ENCODE measurements around the gene CCDC146. TPM values are rescaled to one million over a fixed set of nuclear protein-coding genes. Genes with fewer than 3 reads are reported as not detected.

CCDC146 gene
- polyA plus RNA-seq, 1 of the 3 experiments (the other 2 are of a cell fraction), result 2.7 TPM

DNA sequence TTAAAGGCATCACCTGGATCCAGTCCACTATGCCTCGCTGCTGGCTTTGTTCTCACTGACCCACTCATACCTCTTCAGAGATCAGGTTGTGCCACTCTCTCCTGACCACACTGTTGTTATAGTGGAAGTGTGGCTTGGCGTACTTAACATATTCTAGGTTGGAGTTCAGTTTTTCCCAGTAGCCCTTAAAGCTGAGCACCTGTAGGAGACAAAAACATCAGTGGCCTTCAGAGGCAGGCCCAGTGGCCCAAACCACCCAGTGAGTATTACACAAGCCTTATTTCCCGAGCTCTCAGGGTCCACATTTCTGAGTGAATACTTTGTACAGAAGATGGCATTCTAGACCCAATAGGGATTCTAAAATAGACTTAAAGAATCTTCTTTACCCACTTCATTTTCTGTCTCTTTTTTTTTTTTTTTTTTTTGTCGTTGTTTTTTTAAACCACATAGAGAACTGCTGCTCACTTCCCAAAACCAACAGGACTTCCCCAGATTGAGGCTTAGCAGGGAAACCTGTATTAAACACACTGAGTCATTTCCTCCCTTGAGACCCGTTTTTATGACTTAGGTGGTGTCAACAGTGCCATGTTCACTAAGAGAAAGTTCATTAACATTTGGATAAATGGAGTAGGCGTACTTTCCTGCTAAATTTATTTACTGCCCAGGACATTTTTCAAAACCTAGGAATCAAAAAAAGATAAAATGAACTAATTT is 207.9 kb downstream of the CCDC146 start:
- Histone ChIP-seq H3K27me3 (ENCODE audit: insufficient read depth) (no peaks in the 10 kb centered on the region), H3K9me2 (no peaks in the 10 kb centered on the region), H3K79me2 (ENCODE audit: insufficient read depth) (no peaks in the 10 kb centered on the region), H3K4me3 (ENCODE audit: low read depth in 2 of 2, low read length in 1 of 2) (no peak overlapping the region), H3K4me2 (no peak overlapping the region), H3K4me1 (ENCODE audit: control insufficient read depth in 1 of 2, insufficient read depth in 2 of 2, low read depth in 1 of 2, low read length in 1 of 2) (peaks cover 26 to 47% of the 10 kb centered on the region in 2 experiments), H3K9ac (no peak overlapping the region), H3K36me3 (replicated peaks in 1 of 2; ENCODE audit: control insufficient read depth in 1 of 2, insufficient read depth in 2 of 2, low read length in 1 of 2) (no peaks in the 10 kb centered on the region), H2AFZ (ENCODE audit: low read depth) (no peak overlapping the region), H3K9me3 (no peaks in the 10 kb centered on the region), H3F3A (replicated peaks; ENCODE audit: insufficient read depth) (no peaks in the 10 kb centered on the region), H4K20me1 (ENCODE audit: insufficient read depth) (no peaks in the 10 kb centered on the region), H3K27ac (ENCODE audit: low read depth in 2 of 2, low read length in 1 of 2) (no peak overlapping the region)
- 78% methylated on average over 6 of the region's 6 CpGs for whole genome bisulfite sequencing (ENCODE audit: low lambda C conversion rate)
- CTCF ChIA-PET, result interaction anchor here (1.0 kb wide), 1 partner anchor 83 kb away, joined by 4 read pairs; no protein-coding TSS in a partner anchor
- DNase-seq, result no peak
- POLR2A ChIA-PET, result no interaction called here
- TF ChIP-seq, protein P1, sequence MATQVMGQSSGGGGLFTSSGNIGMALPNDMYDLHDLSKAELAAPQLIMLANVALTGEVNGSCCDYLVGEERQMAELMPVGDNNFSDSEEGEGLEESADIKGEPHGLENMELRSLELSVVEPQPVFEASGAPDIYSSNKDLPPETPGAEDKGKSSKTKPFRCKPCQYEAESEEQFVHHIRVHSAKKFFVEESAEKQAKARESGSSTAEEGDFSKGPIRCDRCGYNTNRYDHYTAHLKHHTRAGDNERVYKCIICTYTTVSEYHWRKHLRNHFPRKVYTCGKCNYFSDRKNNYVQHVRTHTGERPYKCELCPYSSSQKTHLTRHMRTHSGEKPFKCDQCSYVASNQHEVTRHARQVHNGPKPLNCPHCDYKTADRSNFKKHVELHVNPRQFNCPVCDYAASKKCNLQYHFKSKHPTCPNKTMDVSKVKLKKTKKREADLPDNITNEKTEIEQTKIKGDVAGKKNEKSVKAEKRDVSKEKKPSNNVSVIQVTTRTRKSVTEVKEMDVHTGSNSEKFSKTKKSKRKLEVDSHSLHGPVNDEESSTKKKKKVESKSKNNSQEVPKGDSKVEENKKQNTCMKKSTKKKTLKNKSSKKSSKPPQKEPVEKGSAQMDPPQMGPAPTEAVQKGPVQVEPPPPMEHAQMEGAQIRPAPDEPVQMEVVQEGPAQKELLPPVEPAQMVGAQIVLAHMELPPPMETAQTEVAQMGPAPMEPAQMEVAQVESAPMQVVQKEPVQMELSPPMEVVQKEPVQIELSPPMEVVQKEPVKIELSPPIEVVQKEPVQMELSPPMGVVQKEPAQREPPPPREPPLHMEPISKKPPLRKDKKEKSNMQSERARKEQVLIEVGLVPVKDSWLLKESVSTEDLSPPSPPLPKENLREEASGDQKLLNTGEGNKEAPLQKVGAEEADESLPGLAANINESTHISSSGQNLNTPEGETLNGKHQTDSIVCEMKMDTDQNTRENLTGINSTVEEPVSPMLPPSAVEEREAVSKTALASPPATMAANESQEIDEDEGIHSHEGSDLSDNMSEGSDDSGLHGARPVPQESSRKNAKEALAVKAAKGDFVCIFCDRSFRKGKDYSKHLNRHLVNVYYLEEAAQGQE (IDR thresholded peaks at IDR 0.05; ENCODE audit: low read depth, low read length), result no peak
- TF ChIP-seq, protein P2, sequence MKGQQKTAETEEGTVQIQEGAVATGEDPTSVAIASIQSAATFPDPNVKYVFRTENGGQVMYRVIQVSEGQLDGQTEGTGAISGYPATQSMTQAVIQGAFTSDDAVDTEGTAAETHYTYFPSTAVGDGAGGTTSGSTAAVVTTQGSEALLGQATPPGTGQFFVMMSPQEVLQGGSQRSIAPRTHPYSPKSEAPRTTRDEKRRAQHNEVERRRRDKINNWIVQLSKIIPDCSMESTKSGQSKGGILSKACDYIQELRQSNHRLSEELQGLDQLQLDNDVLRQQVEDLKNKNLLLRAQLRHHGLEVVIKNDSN (IDR thresholded peaks at IDR 0.05; ENCODE audit: borderline replicate concordance, low read depth), result no peak
- no peak for TF ChIP-seq NRF1 (IDR thresholded peaks at IDR 0.05; ENCODE audit: low read depth, low read length)
- TF ChIP-seq RAD21 (IDR thresholded peaks at IDR 0.05; ENCODE audit: low read length), result no peak
- no peak for TF ChIP-seq FOSL2 (IDR thresholded peaks at IDR 0.05; ENCODE audit: borderline replicate concordance, low read depth)
- TF ChIP-seq POLR2AphosphoS5 (IDR thresholded peaks at IDR 0.05; ENCODE audit: low read depth, low read length), result no peak
- no peak for TF ChIP-seq RFX5 (IDR thresholded peaks at IDR 0.05; ENCODE audit: low read length)
- TF ChIP-seq TCF12 (IDR thresholded peaks at IDR 0.05), result no peak
- TF ChIP-seq GATA2 (CRISPR knock-in tag; IDR thresholded peaks at IDR 0.05), result no peak
- TF ChIP-seq MEF2A (IDR thresholded peaks at IDR 0.05; ENCODE audit: borderline replicate concordance, low read depth), result no peak
- TF ChIP-seq, protein P3, sequence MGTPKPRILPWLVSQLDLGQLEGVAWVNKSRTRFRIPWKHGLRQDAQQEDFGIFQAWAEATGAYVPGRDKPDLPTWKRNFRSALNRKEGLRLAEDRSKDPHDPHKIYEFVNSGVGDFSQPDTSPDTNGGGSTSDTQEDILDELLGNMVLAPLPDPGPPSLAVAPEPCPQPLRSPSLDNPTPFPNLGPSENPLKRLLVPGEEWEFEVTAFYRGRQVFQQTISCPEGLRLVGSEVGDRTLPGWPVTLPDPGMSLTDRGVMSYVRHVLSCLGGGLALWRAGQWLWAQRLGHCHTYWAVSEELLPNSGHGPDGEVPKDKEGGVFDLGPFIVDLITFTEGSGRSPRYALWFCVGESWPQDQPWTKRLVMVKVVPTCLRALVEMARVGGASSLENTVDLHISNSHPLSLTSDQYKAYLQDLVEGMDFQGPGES (IDR thresholded peaks at IDR 0.05; ENCODE audit: low read depth, low read length), result no peak
- TF ChIP-seq CHD2 (IDR thresholded peaks at IDR 0.05; ENCODE audit: low read length, partially characterized antibody), result no peak
- no peak for TF ChIP-seq FOXJ3 (CRISPR knock-in tag; IDR thresholded peaks at IDR 0.05)
- TF ChIP-seq EP300 (IDR thresholded peaks at IDR 0.05; ENCODE audit: borderline replicate concordance in 1 of 2, low read depth in 1 of 2, low read length in 1 of 2), result no peak
- no peak for TF ChIP-seq SIN3A (IDR thresholded peaks at IDR 0.05; ENCODE audit: borderline replicate concordance, low read depth, low read length)
